Uterus (tissue), 2 donors: Measurements from ENCODE around the gene JMJD4.

Experiments
- POLR2A ChIP-seq, 2 donors: fragments of 450-650 bp; IDR thresholded peaks; one replicate each; pipeline ENCODE4 v1.6.1; 2016; ENCODE audit warnings: antibody characterized with exemption in 2 of 2, mild to moderate bottlenecking in 1 of 2, moderate library complexity in 1 of 2
- TF ChIP-seq, protein P1 (sequence below), 4 experiments: fragments of 200-600 bp in 2 of 4; fragments of 450-650 bp in 2 of 4; sonication (generic) in 2 of 4; IDR thresholded peaks; one replicate each; pipeline ENCODE4 v1.5.1; 2016 to 2019; ENCODE audit warnings: antibody characterized with exemption in 4 of 4, mild to moderate bottlenecking in 2 of 4, moderate library complexity in 1 of 4

DNA sequence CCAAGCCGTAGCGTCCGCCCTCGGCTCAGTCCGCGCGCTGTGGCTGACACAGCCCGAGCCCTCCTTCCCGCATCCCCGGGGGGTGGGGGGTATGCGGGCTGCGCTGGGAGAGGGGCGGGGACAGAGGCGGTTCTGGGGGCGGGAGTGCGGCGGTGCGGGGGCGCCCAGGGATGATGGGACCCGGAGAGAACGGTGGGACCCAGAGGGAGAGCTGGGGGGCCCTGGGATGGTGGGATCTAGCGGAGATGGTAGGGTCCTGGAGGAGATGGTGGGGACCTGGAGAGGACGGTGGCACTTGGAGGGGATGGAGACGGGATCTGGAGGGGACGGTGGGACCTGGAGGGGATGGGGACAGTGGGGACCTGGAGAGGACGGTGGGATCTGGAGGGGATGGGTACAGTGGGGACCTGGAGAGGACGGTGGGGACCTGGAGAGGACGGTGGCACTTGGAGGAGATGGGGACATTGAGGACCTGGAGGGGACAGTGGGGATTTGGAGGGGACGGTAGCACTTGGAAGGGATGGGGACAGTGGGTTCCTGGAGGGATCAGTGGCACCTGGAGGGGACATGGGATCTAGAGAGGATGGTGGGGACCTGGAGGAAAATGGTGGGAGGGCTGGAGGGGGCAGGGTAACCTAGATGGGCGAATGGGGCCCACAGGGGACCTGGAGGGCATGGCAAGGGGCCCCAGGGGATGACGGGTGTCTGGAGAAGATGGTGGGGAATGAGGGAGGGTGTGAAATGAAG, 610 bp upstream of the JMJD4 start:
- TF ChIP-seq, protein P1, sequence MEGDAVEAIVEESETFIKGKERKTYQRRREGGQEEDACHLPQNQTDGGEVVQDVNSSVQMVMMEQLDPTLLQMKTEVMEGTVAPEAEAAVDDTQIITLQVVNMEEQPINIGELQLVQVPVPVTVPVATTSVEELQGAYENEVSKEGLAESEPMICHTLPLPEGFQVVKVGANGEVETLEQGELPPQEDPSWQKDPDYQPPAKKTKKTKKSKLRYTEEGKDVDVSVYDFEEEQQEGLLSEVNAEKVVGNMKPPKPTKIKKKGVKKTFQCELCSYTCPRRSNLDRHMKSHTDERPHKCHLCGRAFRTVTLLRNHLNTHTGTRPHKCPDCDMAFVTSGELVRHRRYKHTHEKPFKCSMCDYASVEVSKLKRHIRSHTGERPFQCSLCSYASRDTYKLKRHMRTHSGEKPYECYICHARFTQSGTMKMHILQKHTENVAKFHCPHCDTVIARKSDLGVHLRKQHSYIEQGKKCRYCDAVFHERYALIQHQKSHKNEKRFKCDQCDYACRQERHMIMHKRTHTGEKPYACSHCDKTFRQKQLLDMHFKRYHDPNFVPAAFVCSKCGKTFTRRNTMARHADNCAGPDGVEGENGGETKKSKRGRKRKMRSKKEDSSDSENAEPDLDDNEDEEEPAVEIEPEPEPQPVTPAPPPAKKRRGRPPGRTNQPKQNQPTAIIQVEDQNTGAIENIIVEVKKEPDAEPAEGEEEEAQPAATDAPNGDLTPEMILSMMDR (IDR thresholded peaks at IDR 0.05): peak in 1 of 4 experiments; percentile 0
- no peak for TF ChIP-seq POLR2A (IDR thresholded peaks at IDR 0.05)
